Activated CD4-positive, alpha-beta memory T cell treated with anti-CD3 and anti-CD28 coated beads, Interleukin-2, amount 10 ng/mL, durations not matched to agents 7 days and 5 days (primary cell): Measurements from ENCODE around the gene ZMYM4. TPM values are rescaled to one million over a fixed set of nuclear protein-coding genes. Genes with fewer than 3 reads are reported as not detected.
A peak's percentile ranks its signal among the peaks of the same experiment; 100 is the strongest.
"Not testable (repeated sequence)": the region's sequence is repeated elsewhere in the genome, so short reads cannot be mapped to it uniquely, and the experiment has no call there.

Source experiments
- CTCF ChIA-PET: fragments of 350-600 bp; sonication (Branson Sonifier 250); formaldehyde crosslinking; loops from one replicate; lab custom pipeline; 2021; ENCODE audit warnings: antibody characterized with exemption, inconsistent platforms; lab: Charles Lee
- POLR2A ChIA-PET: fragments of 350-600 bp; sonication (Branson Sonifier 250); formaldehyde crosslinking; loops from one replicate; lab custom pipeline; 2021; ENCODE audit warnings: antibody characterized with exemption; lab: Charles Lee
- DNase-seq: peaks from one replicate; pipeline ENCODE4 v3.0.0-alpha.2; 2020
- H3K27ac Mint-ChIP-seq: one replicate; pipeline ENCODE4 v1.8.0; 2021; ENCODE audit warnings: mild to moderate bottlenecking, mixed read lengths
- H3K27me3 Mint-ChIP-seq: one replicate; pipeline ENCODE4 v1.8.0; 2021; ENCODE audit warnings: mixed read lengths
- H3K36me3 Mint-ChIP-seq: one replicate; pipeline ENCODE4 v1.8.0; 2021; ENCODE audit warnings: low read depth, mixed read lengths
- H3K4me1 Mint-ChIP-seq: one replicate; pipeline ENCODE4 v1.8.0; 2021; ENCODE audit warnings: mixed read lengths
- H3K4me3 Mint-ChIP-seq: one replicate; pipeline ENCODE4 v1.8.0; 2021; ENCODE audit warnings: mild to moderate bottlenecking, mixed read lengths
- H3K9me3 Mint-ChIP-seq: one replicate; pipeline ENCODE4 v1.8.0; 2021; ENCODE audit warnings: mixed read lengths
- total RNA-seq, 2 experiments: library from RNA; stranded (reverse); gene quantifications; one replicate each; pipeline ENCODE4 v1.2.3, GENCODE V29; 2021

The ZMYM4 gene
- 10 to 100 TPM; 26.8 to 28.7 TPM for total RNA-seq

DNA sequence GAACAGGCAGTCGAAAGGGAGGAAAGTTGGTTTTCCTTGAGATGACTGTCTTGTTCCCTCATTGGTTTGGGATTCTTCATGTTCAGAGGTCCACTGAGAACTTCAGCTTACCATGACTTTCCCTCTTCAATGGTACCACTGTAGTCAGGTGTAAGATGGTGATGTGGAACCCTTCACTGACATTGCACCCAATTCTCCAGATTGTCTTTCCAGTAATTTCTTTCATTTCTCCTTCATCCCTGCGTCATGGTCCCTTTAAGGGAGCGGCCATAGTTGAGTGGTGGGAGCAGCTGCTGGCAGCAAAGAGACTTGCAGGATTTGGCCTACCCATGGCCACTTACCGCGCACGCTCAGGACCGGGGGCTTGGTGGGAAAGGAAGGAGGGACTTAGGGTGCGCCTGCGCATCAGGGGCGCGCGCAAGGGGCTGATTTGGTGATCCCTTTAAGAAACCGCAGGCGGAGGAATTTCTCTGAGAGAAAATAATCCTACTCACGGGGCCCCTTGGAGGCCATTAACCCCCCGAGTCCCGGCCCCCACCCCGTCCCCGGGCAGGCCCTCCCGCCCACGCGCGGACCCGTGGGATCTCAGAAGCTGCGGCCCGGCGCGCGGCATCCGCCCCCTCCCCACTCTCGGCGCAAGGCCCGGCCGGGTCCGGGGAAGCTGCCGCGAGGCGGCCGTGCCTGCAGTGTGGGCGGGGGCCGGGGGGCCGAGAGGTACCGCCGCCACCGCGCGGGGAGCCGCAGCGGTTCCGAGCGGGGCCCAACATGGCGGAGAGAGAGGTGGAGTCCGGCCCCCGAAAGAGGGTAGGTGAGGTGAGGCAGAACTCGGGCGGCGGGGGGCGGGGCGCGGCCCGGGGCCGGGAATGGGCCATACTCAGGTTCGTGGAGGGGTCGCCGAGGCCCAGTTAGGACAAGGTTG lies at the start of gene ZMYM4:
ZMYM4 (plus strand) TSS at position 428 of the 919 bp plus-strand sequence; CDS start at position 766, 338 bp downstream.
- DNase-seq: peak; percentile 90
- CTCF ChIA-PET: interaction anchor here (0.7 to 1.2 kb wide), 2 partner anchors 21 to 63 kb away, joined by 3 read pairs; no protein-coding TSS in a partner anchor
- peaks cover 29% of the 10 kb centered on the region for H3K4me1 Mint-ChIP-seq
- H3K36me3 Mint-ChIP-seq: peaks cover 15% of the 10 kb centered on the region
- H3K4me3 Mint-ChIP-seq: peak within 1 kb of the TSS; percentile 82
- H3K27me3 Mint-ChIP-seq: peaks cover 11% of the 10 kb centered on the region
- POLR2A ChIA-PET: interaction anchor here (0.8 to 1.5 kb wide), 6 partner anchors 34 to 501 kb away, joined by 3 to 6 read pairs (median 4); partner anchors contain the start of genes CLSPN and SFPQ
- peak within 1 kb of the TSS; percentile 79 for H3K27ac Mint-ChIP-seq
- no peaks in the 10 kb centered on the region for H3K9me3 Mint-ChIP-seq

DNA sequence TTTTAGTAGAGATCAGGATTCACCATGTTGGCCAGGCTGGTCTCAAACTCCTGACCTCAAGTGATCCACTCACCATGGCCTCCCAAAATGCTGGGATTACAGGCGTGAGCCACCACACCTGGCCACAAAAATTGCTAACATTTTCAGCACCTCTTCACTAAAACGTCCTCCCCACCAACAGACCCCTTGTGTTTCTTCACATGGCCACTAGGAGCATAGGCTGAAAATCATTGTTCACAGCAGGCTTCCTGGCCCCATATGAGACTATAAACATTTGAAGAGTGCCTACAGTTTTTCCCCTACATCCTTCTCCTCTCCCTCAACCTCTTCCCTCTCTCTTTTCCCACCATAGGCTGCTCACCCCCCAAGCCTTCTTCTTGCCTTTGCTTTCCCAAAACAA lies 47.5 kb upstream of the ZMYM4 start:
- no peaks in the 10 kb centered on the region for H3K9me3 Mint-ChIP-seq
- H3K4me1 Mint-ChIP-seq: no peaks in the 10 kb centered on the region
- ChIA-PET CTCF (interaction anchor here (1.7 kb wide), 1 partner anchor 27 kb away, joined by 3 read pairs; no protein-coding TSS in a partner anchor), POLR2A (no interaction called here)
- H3K4me3 Mint-ChIP-seq: no peak overlapping the region
- H3K27me3 Mint-ChIP-seq: no peaks in the 10 kb centered on the region
- H3K27ac Mint-ChIP-seq: no peak overlapping the region
- H3K36me3 Mint-ChIP-seq: no peaks in the 10 kb centered on the region
- no peak for DNase-seq

DNA sequence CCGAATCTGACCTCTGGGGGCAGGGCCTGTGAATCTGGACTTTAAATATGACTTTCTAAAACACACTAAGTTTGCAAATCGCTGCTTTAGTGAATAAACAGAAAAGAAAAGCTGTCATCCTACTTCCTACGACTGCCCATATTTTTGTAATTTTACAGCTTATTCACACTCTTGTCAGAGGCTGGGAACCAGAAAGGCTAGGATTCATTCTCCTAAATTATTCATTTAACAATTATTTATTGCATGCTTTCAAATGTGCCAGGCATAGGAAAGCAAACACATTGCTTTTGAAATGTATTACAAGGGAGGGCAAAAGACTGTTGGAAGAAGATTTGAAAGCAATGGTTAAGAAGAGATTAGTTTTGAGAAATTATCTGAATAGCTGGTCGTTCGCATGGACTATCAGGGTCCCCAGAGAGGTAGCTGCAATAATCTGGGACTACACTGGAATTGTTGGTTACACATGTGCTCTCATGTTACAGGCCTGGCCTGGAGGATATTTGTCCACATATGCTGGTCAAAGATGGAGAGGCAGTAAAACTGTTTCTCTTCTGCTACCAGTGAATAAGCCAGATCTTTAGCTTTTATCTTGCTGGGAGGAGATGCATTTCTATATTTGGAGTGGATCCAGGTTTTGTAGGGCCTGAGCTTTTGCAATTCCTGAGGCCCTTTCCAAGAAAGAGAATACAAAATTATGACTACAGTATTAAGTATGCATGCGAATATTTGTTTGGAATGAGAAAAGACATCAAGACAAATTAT lies 46.0 kb upstream of the ZMYM4 start:
- no peaks in the 10 kb centered on the region for H3K9me3 Mint-ChIP-seq
- H3K27ac Mint-ChIP-seq: no peak overlapping the region
- no peaks in the 10 kb centered on the region for H3K4me1 Mint-ChIP-seq
- CTCF ChIA-PET: interaction anchor here (0.6 to 1.7 kb wide), 4 partner anchors 15 to 73 kb away, joined by 3 read pairs; no protein-coding TSS in a partner anchor
- H3K27me3 Mint-ChIP-seq: peaks cover 5% of the 10 kb centered on the region
- no peaks in the 10 kb centered on the region for H3K36me3 Mint-ChIP-seq
- H3K4me3 Mint-ChIP-seq: no peak overlapping the region
- DNase-seq: no peak
- POLR2A ChIA-PET: no interaction called here

DNA sequence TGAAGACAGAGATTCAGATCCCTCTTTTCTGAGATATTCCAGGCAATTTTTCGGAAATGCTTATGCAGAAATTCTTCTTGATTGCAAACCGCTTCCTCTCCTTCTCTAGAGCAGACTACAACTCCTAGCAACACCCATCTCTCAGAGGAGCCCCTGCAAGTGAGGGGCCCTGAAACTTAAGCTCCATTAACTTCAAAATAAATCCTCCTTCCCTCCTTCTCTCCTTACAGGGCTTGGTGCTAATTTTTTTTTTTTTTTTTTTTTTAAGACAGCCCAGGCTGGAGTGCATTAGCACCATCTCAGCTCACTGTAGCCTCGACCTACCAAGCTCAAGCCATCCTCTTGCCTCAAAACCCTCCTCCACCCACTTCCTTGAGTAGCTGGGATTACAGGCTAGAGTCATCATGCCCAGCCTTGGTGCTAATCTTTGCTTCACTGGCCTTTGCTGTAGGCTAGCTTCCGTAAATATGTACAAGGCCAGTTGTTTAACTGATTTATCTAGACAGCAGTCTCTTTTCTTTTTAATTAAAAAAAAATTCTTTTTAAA lies 45.4 kb upstream of the ZMYM4 start:
- POLR2A ChIA-PET: no interaction called here
- DNase-seq: no peak
- Mint-ChIP-seq H3K27me3 (peaks cover 5% of the 10 kb centered on the region), H3K4me1 (no peaks in the 10 kb centered on the region), H3K27ac (no peak overlapping the region), H3K9me3 (no peaks in the 10 kb centered on the region), H3K4me3 (no peak overlapping the region), H3K36me3 (no peaks in the 10 kb centered on the region)
- CTCF ChIA-PET: interaction anchor here (0.6 to 1.3 kb wide), 3 partner anchors 16 to 56 kb away, joined by 3 read pairs; no protein-coding TSS in a partner anchor

DNA sequence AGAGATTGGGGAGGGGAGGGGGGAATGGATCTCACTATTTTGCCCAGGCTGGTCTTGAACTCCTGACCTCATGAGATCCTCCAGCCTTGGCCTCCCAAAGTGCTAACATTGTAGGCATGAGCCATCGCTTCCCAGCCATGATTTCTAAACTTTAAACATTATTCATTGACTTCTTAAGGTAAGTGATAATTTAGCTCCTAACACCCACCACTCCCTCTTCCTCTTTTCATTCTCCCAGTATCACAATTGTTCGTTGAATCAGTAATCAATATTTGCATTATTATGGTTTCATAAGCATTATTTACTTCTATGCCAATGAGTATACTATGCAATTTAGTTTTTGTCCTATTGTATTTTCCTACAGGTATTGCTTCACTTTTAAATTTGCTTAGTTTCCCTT lies 42.0 kb upstream of the ZMYM4 start:
- Mint-ChIP-seq H3K27me3 (peaks cover 5% of the 10 kb centered on the region), H3K9me3 (peaks cover 1% of the 10 kb centered on the region), H3K27ac (no peak overlapping the region), H3K36me3 (no peaks in the 10 kb centered on the region), H3K4me1 (peaks cover 5% of the 10 kb centered on the region), H3K4me3 (no peak overlapping the region)
- no peak for DNase-seq
- CTCF ChIA-PET: no interaction called here
- POLR2A ChIA-PET: no interaction called here

DNA sequence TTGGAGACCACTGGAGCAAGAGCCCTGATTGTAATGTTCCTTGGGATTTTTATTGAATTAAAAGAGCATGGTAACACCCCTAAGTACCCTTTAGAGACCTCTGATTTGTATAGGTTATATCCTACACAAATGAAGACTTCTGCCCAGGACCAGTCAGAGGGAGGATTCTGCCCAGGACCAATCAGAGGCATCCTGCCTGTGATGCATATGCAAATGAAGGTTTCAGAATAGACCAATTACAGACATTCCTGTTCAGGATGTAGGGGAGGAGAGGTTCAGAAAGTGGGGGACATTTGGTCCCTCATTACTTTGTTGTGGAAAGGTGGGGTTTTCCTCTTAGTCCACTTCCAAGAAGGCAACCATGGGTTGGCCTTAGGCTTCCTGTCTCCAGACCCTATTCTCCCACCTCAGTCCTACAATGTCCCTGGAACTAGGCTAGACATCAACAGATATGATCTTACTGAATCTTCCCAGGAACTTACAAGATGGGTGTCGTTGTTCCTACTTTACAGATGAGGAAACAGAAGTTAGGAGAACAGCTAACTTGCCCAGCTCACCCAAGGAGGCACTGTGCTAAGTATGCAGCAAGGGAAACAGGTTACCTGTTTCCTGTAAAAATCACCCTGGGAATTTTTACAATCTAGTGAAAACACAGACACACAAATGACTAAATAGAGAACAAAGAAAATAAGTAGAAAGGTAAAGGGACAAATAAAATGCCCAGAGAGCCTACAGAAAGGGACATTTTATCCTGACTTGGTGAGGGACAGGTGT lies 38.7 kb upstream of the ZMYM4 start:
- no peak for DNase-seq
- ChIA-PET CTCF (no interaction called here), POLR2A (no interaction called here)
- Mint-ChIP-seq H3K4me1 (peaks cover 5% of the 10 kb centered on the region), H3K9me3 (peaks cover 1% of the 10 kb centered on the region), H3K27ac (no peak overlapping the region), H3K4me3 (no peak overlapping the region), H3K36me3 (no peaks in the 10 kb centered on the region), H3K27me3 (peaks cover 5% of the 10 kb centered on the region)

DNA sequence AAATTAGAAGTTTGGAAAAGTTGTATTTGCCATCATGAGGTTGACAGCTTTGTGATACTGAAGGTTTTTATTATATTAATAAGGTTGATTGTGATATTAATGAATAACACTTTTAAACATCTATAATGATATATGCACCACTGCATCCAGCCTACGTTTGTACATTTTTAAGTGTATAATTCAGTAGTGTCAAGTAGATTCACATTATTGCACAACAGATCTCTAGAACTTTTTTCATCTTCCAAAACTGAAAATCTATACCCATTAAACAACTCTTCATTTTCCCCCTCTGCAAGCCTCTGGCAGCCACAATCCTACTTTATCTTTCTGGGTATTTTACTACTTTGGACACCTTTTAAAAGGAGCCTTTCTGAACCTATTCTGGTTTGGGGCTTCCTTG lies 37.2 kb upstream of the ZMYM4 start:
- DNase-seq: no peak
- ChIA-PET POLR2A (no interaction called here), CTCF (no interaction called here)
- Mint-ChIP-seq H3K27me3 (peaks cover 5% of the 10 kb centered on the region), H3K9me3 (peaks cover 1% of the 10 kb centered on the region), H3K36me3 (no peaks in the 10 kb centered on the region), H3K27ac (no peak overlapping the region), H3K4me3 (no peak overlapping the region), H3K4me1 (peaks cover 5% of the 10 kb centered on the region)

DNA sequence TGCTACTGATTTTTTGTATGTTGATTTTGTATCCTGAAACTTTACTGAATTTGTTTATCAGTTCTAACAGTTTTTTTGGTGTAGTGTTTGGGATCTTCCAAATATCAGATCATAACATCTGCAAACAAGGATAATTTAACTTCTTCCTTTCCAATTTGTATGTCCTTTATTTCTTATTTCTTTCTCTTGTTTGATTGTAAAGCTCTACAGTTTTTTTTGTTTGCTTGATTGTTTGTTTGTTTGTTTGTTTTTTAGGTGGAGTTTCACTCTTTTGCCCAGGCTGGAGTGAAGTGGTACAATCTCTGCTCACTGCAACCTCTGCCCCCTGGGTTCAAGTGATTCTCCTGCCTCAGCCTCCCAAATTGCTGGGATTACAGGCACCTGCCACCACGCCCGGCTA lies 31.7 kb upstream of the ZMYM4 start:
- H3K4me3 Mint-ChIP-seq, POLR2A ChIA-PET, H3K9me3 Mint-ChIP-seq, H3K4me1 Mint-ChIP-seq, H3K36me3 Mint-ChIP-seq, CTCF ChIA-PET, DNase-seq, H3K27ac Mint-ChIP-seq, H3K27me3 Mint-ChIP-seq: not testable (repeated sequence)

DNA sequence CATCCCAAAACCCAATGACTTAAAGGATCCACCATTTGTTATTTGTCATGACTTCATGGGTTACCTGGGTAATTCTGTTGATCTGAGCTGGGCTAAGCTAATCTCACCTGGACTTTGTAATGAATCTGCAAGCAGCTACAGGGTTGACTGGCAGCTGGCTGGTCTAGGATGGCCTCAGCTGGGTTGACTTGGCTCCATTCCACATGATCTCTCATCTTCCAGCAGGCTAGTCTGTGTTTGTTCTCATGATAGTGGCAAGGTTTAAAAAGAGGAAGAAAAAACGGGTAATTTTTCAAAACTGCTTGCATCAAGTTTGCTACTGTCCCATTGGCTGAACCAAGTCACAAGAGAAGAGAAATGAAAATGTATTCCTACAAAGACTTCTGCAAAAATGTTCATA lies 24.8 kb upstream of the ZMYM4 start:
- no peak for DNase-seq
- ChIA-PET POLR2A (no interaction called here), CTCF (no interaction called here)
- no peaks in the 10 kb centered on the region for H3K4me1 Mint-ChIP-seq
- H3K27me3 Mint-ChIP-seq: peaks cover 3% of the 10 kb centered on the region
- H3K9me3 Mint-ChIP-seq: no peaks in the 10 kb centered on the region
- no peak overlapping the region for H3K27ac Mint-ChIP-seq
- no peaks in the 10 kb centered on the region for H3K36me3 Mint-ChIP-seq
- H3K4me3 Mint-ChIP-seq: no peak overlapping the region

DNA sequence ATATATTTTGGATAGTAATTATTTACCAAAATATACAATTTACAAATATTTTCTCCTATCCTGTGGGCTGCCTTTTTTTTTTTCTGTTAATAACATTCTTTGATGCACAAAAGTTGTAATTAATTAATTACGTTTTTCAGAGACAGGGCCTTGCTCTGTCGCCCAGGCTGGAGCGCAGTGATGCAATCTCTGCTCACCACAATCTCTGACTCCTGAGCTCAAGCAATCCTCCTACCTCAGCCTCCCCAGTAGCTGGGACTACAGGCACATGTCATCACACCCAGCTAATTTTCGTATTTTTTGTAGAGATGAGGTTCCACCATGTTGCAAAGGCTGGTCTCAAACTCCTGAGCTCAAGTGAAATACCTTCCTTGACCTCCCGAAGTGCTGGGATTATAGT lies 21.3 kb upstream of the ZMYM4 start:
- POLR2A ChIA-PET: no interaction called here

DNA sequence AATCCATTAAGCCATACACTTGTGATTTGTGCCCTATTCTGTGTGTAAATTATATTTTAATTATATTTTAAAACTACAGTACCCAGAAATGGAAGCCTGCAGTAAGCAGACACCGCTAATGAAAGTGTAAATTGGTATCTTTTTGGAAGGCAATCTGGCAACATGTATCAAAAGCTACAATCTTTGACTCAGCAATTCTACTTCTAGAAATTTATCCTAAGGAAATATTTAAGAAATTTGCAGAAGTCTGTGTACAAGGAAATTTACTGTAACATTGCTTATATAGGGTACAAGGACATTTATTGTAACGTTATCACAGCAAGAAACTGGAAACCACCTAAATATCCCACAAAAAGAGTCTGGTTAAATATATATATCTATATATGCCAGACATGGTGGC lies 14.6 kb upstream of the ZMYM4 start:
- Mint-ChIP-seq H3K36me3 (no peaks in the 10 kb centered on the region), H3K27me3 (peaks cover 11% of the 10 kb centered on the region), H3K4me1 (no peaks in the 10 kb centered on the region), H3K4me3 (no peak overlapping the region), H3K9me3 (no peaks in the 10 kb centered on the region), H3K27ac (no peak overlapping the region)
- ChIA-PET POLR2A (no interaction called here), CTCF (no interaction called here)
- DNase-seq: no peak

More for the DNA sequence above, 21.3 kb upstream of the ZMYM4 start:
- Mint-ChIP-seq H3K4me3 (no peak overlapping the region), H3K9me3 (no peaks in the 10 kb centered on the region), H3K27me3 (peaks cover 12% of the 10 kb centered on the region), H3K4me1 (no peaks in the 10 kb centered on the region), H3K36me3 (no peaks in the 10 kb centered on the region), H3K27ac (no peak overlapping the region)
- CTCF ChIA-PET: interaction anchor here (0.6 to 1.4 kb wide), 2 partner anchors 26 to 197 kb away, joined by 3 read pairs; no protein-coding TSS in a partner anchor
- no peak for DNase-seq

DNA sequence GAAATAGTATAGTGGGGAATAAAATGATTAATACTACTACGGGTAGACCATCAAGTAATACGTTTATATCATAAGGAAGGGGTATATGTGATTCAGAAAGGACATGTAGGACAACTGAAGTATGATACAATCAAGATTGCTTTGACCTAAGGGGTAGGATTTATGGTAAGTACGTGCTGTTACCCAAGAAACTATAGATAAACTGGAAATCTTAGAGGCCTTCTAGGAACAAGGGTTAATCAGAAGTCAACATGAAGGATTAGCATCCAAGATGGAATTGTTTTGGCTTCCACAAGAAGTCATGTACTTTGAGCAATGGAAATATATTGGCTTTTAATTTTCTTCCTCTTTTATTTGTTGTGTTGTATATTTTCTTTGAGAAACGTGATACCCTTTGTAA lies 13.2 kb upstream of the ZMYM4 start:
- ChIA-PET POLR2A (no interaction called here), CTCF (no interaction called here)
- Mint-ChIP-seq H3K36me3 (no peaks in the 10 kb centered on the region), H3K27ac (no peak overlapping the region), H3K27me3 (peaks cover 11% of the 10 kb centered on the region), H3K4me3 (no peak overlapping the region), H3K4me1 (no peaks in the 10 kb centered on the region), H3K9me3 (no peaks in the 10 kb centered on the region)
- no peak for DNase-seq
